SK-N-SH treated with all-trans-retinoic acid at 6 μM for 48 hours (cell line): ENCODE data around the gene C19orf53.

Experiments used
- ATAC-seq: fragments of 200-7000 bp; cut with Tn5 transposase; 3 replicates; pipeline ENCODE4 v1.9.1; 2020; ENCODE audit warnings: mild to moderate bottlenecking, moderate library complexity
- ARNTL ChIP-seq: fragments of 450-650 bp; formaldehyde crosslinking; IDR thresholded peaks from 2 replicates; pipeline ENCODE4 v1.5.0; 2020; ENCODE audit warnings: low read depth, mild to moderate bottlenecking, moderate library complexity, borderline replicate concordance
- BACH2 ChIP-seq: fragments of 250-450 bp; sonication (Bioruptor Pico); IDR thresholded peaks from 2 replicates; pipeline ENCODE4 v1.9.0; 2021; ENCODE audit warnings: mild to moderate bottlenecking, borderline replicate concordance
- CREB5 ChIP-seq: fragments of 250-450 bp; sonication (Bioruptor Pico); IDR thresholded peaks from 2 replicates; pipeline ENCODE4 v1.5.1; 2020; ENCODE audit warnings: low read depth, mild to moderate bottlenecking, moderate library complexity
- CSRNP3 ChIP-seq: fragments of 250-450 bp; sonication (Bioruptor Pico); IDR thresholded peaks from 2 replicates; pipeline ENCODE4 v1.5.1; 2021; ENCODE audit warnings: mild to moderate bottlenecking, moderate library complexity
- ESRRG ChIP-seq: fragments of 250-450 bp; sonication (Bioruptor Pico); IDR thresholded peaks from 2 replicates; pipeline ENCODE4 v1.6.1; 2021; ENCODE audit warnings: mild to moderate bottlenecking
- GLIS3 ChIP-seq: fragments of 250-450 bp; sonication (Bioruptor Pico); IDR thresholded peaks from 2 replicates; pipeline ENCODE4 v1.5.0; 2020; ENCODE audit warnings: mild to moderate bottlenecking, moderate library complexity
- ISL1 ChIP-seq: fragments of 250-450 bp; sonication (Bioruptor Pico); IDR thresholded peaks from 2 replicates; pipeline ENCODE4 v2.1.2; 2022; ENCODE audit warnings: mild to moderate bottlenecking, moderate library complexity
- OSR1 ChIP-seq: fragments of 250-450 bp; sonication (Bioruptor Pico); IDR thresholded peaks from 2 replicates; pipeline ENCODE4 v1.8.0; 2022; ENCODE audit warnings: moderate library complexity, mild to moderate bottlenecking, inconsistent platforms
- PATZ1 ChIP-seq: fragments of 250-450 bp; sonication (Bioruptor Pico); IDR thresholded peaks from 2 replicates; pipeline ENCODE4 v1.8.0; 2020; ENCODE audit warnings: mild to moderate bottlenecking, moderate library complexity, borderline replicate concordance
- POU6F1 ChIP-seq: fragments of 250-450 bp; sonication (Bioruptor Pico); IDR thresholded peaks from 2 replicates; pipeline ENCODE4 v1.8.0; 2021; ENCODE audit warnings: low read depth, mild to moderate bottlenecking, moderate library complexity, borderline replicate concordance
- PPARA ChIP-seq: fragments of 250-450 bp; sonication (Bioruptor Pico); IDR thresholded peaks from 2 replicates; pipeline ENCODE4 v1.5.0; 2020; ENCODE audit warnings: mild to moderate bottlenecking, borderline replicate concordance
- RARB ChIP-seq: fragments of 250-450 bp; sonication (Bioruptor Pico); IDR thresholded peaks from 2 replicates; pipeline ENCODE4 v1.8.0; 2021; ENCODE audit warnings: mild to moderate bottlenecking, moderate library complexity
- SNAI2 ChIP-seq: fragments of 250-450 bp; sonication (Bioruptor Pico); IDR thresholded peaks from 2 replicates; pipeline ENCODE4 v1.5.0; 2020; ENCODE audit warnings: mild to moderate bottlenecking, moderate library complexity
- TCF4 ChIP-seq: fragments of 250-450 bp; sonication (Bioruptor Pico); IDR thresholded peaks from 2 replicates; pipeline ENCODE4 v1.8.0; 2021; ENCODE audit warnings: mild to moderate bottlenecking, moderate library complexity, borderline replicate concordance
- TOX ChIP-seq: fragments of 250-450 bp; sonication (Bioruptor Pico); IDR thresholded peaks from 2 replicates; pipeline ENCODE4 v1.8.0; 2021; ENCODE audit warnings: mild to moderate bottlenecking, moderate library complexity, borderline replicate concordance
- ZC3H10 ChIP-seq: fragments of 250-450 bp; sonication (Bioruptor Pico); IDR thresholded peaks from 2 replicates; pipeline ENCODE4 v1.5.1; 2021; ENCODE audit warnings: mild to moderate bottlenecking, moderate library complexity
- ZFP3 ChIP-seq: fragments of 250-450 bp; sonication (Bioruptor Pico); IDR thresholded peaks from 2 replicates; pipeline ENCODE4 v1.5.0; 2020; ENCODE audit warnings: mild to moderate bottlenecking, moderate library complexity
- ZNF565 ChIP-seq: fragments of 450-650 bp; formaldehyde crosslinking; conservative IDR thresholded peaks from 2 replicates; pipeline ENCODE4 v1.5.0; 2020; ENCODE audit warnings: low read depth, mild to moderate bottlenecking, moderate library complexity
- ZNF70 ChIP-seq: fragments of 450-650 bp; formaldehyde crosslinking; IDR thresholded peaks from 2 replicates; pipeline ENCODE4 v1.5.0; 2020; ENCODE audit warnings: mild to moderate bottlenecking, moderate library complexity
- ZNF8 ChIP-seq: fragments of 450-650 bp; formaldehyde crosslinking; IDR thresholded peaks from 2 replicates; pipeline ENCODE4 v1.5.0; 2020; ENCODE audit warnings: mild to moderate bottlenecking, moderate library complexity

Gene C19orf53

DNA sequence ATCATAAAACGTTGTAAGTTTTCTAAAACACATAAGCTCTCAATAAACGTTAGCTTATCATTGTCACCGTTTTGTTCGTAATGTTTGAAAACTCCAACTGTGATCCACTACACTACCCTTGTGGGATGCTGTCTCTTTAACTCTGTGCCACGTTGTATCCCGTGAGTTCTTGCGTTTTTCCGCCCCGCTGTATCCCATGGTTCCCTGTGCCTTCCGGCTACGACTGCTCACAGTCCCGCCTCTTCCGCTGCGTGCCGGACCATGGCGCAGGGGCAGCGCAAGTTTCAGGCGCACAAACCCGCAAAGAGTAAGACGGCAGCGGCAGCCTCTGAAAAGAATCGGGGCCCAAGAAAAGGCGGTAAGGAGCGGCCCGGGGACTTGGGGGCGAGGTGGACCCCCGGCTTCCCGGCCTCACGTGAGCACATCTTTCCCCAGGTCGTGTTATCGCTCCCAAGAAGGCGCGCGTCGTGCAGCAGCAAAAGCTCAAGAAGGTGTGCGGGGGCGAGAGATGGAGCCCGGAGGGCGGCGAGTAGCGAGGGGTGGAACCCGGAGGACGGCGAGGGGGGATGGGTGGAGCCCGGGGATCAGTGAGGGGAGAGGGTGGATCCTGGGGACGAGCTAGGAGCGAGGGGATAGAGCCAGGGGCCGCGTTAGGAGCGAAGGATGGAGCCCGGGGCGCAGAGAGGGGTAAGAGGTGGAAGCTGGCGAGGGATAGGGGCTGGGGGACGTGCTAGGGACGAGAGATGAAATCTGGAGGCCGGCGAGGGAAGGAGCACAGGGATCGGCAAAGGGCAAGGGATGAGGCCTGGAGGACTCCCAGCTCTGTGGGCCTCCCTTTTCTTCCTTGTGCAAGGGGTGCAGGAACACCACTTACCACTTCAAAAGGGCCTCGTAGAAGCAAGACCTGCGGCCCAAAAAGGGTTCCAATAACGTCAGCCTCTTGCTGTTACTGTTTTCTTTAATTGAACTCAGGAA, at the start of gene C19orf53:
Gene C19orf53 (plus strand): TSS at position 240 of the 975 bp plus-strand sequence. CDS start 22 bp downstream, at position 262.
- no peak for TF ChIP-seq ZNF70
- TF ChIP-seq TOX (CRISPR knock-in tag): no peak
- TF ChIP-seq PPARA: no peak
- no peak for TF ChIP-seq OSR1 (CRISPR knock-in tag)
- 0 out of 2 replicates have a peak, but pooled peaks have one; percentile 24 for TF ChIP-seq ZFP3
- TF ChIP-seq GLIS3: peak; percentile 73; the same call in 1 of the 2 replicates
- no peak for TF ChIP-seq ARNTL (CRISPR knock-in tag)
- no peak for TF ChIP-seq CSRNP3 (CRISPR knock-in tag)
- no peak for TF ChIP-seq PATZ1 (CRISPR knock-in tag)
- TF ChIP-seq ESRRG (CRISPR knock-in tag): 0 out of 2 replicates have a peak, but pooled peaks have one; percentile 26
- peak; percentile 99 for ATAC-seq

DNA sequence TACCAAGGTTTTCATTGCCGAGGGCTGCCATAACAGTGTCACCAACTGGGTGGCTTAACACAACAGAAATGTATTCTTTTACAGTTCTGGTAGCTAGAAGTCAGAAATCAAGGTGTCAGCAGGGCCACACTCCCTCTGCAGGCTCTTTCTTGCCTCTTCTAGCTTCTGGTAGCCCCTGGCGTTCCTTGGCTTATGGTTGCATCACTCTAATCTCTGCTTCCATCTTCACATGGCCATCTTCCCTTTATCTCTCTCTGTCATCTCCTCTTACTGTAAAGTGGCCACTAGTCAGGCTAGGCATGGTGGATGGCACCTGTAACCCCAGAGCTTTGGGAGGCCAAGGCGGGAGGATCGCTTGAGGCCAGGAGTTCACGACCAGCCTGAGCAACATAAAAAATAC, 47.9 kb upstream of the C19orf53 start:
- no peak for ATAC-seq
- TF ChIP-seq ZNF70: no peak
- no peak for TF ChIP-seq BACH2 (CRISPR knock-in tag)
- TF ChIP-seq CREB5: no peak
- no peak for TF ChIP-seq ISL1 (CRISPR knock-in tag)
- no peak for TF ChIP-seq ZC3H10 (CRISPR knock-in tag)
- no peak for TF ChIP-seq PATZ1 (CRISPR knock-in tag)
- TF ChIP-seq PPARA: no peak
- TF ChIP-seq ZNF8: no peak
- TF ChIP-seq ZFP3: no peak
- TF ChIP-seq RARB (CRISPR knock-in tag): no peak
- TF ChIP-seq CSRNP3 (CRISPR knock-in tag): no peak
- TF ChIP-seq POU6F1 (CRISPR knock-in tag): no peak
- TF ChIP-seq ESRRG (CRISPR knock-in tag): no peak
- TF ChIP-seq ZNF565: no peak
- no peak for TF ChIP-seq TOX (CRISPR knock-in tag)
- no peak for TF ChIP-seq SNAI2 (CRISPR knock-in tag)
- TF ChIP-seq GLIS3: no peak
- TF ChIP-seq TCF4 (CRISPR knock-in tag): no peak
